Mucosa of descending colon (tissue), 3 donors: Measurements from ENCODE around the gene N4BP2L2. TPM values are rescaled to one million over a fixed set of nuclear protein-coding genes. Genes with fewer than 3 reads are reported as not detected.
A peak's percentile ranks its signal among the peaks of the same experiment; 100 is the strongest.

Experiments used
- ATAC-seq: fragments of 200-7000 bp; cut with Tn5 transposase; one replicate; pipeline ENCODE4 v1.9.1; 2020; ENCODE audit warnings: mild to moderate bottlenecking, moderate library complexity
- DNase-seq, 3 donors: peaks; one replicate each; pipeline ENCODE4 v3.0.0-alpha.2; 2020
- H3K36me3 ChIP-seq: fragments of 200-600 bp; one replicate; pipeline ENCODE4 v1.8.0; 2021; ENCODE audit warnings: low read depth, mild to moderate bottlenecking
- H3K4me1 ChIP-seq: fragments of 200-600 bp; one replicate; pipeline ENCODE4 v1.8.0; 2021; ENCODE audit warnings: low read depth, mild to moderate bottlenecking
- H3K4me3 ChIP-seq: fragments of 200-600 bp; one replicate; pipeline ENCODE4 v1.8.0; 2021; ENCODE audit warnings: mild to moderate bottlenecking
- H3K9me3 ChIP-seq: fragments of 200-600 bp; one replicate; pipeline ENCODE4 v1.8.0; 2021; ENCODE audit warnings: mild to moderate bottlenecking
- CTCF ChIP-seq: fragments of 200-600 bp; IDR thresholded peaks from one replicate; pipeline ENCODE4 v1.8.0; 2022; ENCODE audit warnings: antibody characterized with exemption, mild to moderate bottlenecking
- intact Hi-C, 2 donors: fragments of 100-400 bp; cut with DNase I in 1 of 2; cut with micrococcal nuclease in 1 of 2; formaldehyde crosslinking; loops; one replicate each; pipeline versions ENCODE4 v1.11.0 to v1.11.1; 2022; cut with DNase I, micrococcal nuclease
- total RNA-seq, 3 donors: library from RNA; stranded (reverse); fragmentation: NEBNext Ultra II Directional in 2 of 3; extraction: Animal tissue kit (Norgen Biotek cat#: 25700) in 2 of 3; gene quantifications; one replicate each; pipeline versions ENCODE4 v1.2.1 to v1.2.4, GENCODE V29; 2021 to 2023
- donor health status: DM: no; HTN: no; CAD: no; lungs with moderate emphysema.
- donor health status: DM: no; HTN: no; CAD: no.
- donor health status: DM: no; HTN: yes; CAD: no.

The N4BP2L2 gene
- total RNA-seq, 3 donors from 2014 or later = 89.1 to 160 (median 120) TPM

- no peak overlapping the region for H3K4me3 ChIP-seq
- ATAC-seq (no peak), DNase-seq (no peak)
- TF ChIP-seq CTCF = no peak
- no peaks in the 10 kb centered on the region for H3K36me3 ChIP-seq
- H3K4me1 ChIP-seq = no peaks in the 10 kb centered on the region
- H3K9me3 ChIP-seq = no peaks in the 10 kb centered on the region
- intact Hi-C loops = no loop called here
These were observed 125.3 kb downstream of the N4BP2L2 start for GRCh38 chr13:32413284-32413683.

- ATAC-seq (peak; percentile 31), DNase-seq (no peak)
These were observed 128.8 kb downstream of the N4BP2L2 start for GRCh38 chr13:32409561-32410421.

GRCh38 chr13:32409001-32409313 is 129.6 kb downstream of the N4BP2L2 start:
- ATAC-seq (no peak), DNase-seq (no peak)
- intact Hi-C loops = no loop called here
- Histone ChIP-seq H3K9me3 (no peaks in the 10 kb centered on the region), H3K4me3 (no peak overlapping the region), H3K36me3 (no peaks in the 10 kb centered on the region), H3K4me1 (no peaks in the 10 kb centered on the region)
- TF ChIP-seq CTCF = no peak

More at GRCh38 chr13:32409561-32410421, 128.8 kb downstream of the N4BP2L2 start:
- TF ChIP-seq CTCF = no peak
- intact Hi-C loops = no loop called here
- Histone ChIP-seq H3K9me3 (no peaks in the 10 kb centered on the region), H3K36me3 (no peaks in the 10 kb centered on the region), H3K4me1 (no peaks in the 10 kb centered on the region), H3K4me3 (no peak overlapping the region)

GRCh38 chr13:32408296-32409000 is 130.1 kb downstream of the N4BP2L2 start:
- Histone ChIP-seq H3K36me3 (no peaks in the 10 kb centered on the region), H3K4me3 (no peak overlapping the region), H3K9me3 (no peaks in the 10 kb centered on the region), H3K4me1 (no peaks in the 10 kb centered on the region)
- DNase-seq = no peak
- ATAC-seq = no peak
- TF ChIP-seq CTCF = no peak
- intact Hi-C loops = no loop called here

- TF ChIP-seq CTCF = no peak
- intact Hi-C loops = no loop called here
- H3K36me3 ChIP-seq = no peaks in the 10 kb centered on the region
These were observed 130.7 kb downstream of the N4BP2L2 start for GRCh38 chr13:32407854-32408253.

More at GRCh38 chr13:32407854-32408253, 130.7 kb downstream of the N4BP2L2 start:
- ATAC-seq (no peak), DNase-seq (no peak)
- H3K4me1 ChIP-seq = no peaks in the 10 kb centered on the region
- H3K9me3 ChIP-seq = no peaks in the 10 kb centered on the region
- no peak overlapping the region for H3K4me3 ChIP-seq
